Measurements from ENCODE around the gene PLCG2. TPM values are rescaled to one million over a fixed set of nuclear protein-coding genes. Genes with fewer than 3 reads are reported as not detected.
A peak's percentile ranks its signal among the peaks of the same experiment; 100 is the strongest.

PLCG2 gene
- total RNA-seq, 1 experiment from 2014 or later, result 6.0 TPM

GRCh38 chr16:81745704-81746558 lies 33.2 kb upstream of the PLCG2 start:
- H3K9ac ChIP-seq (ENCODE audit: extremely low read depth, insufficient read length, low read length), result no peak overlapping the region
- no peak overlapping the region for H2BK20ac ChIP-seq (ENCODE audit: low read depth, low read length, poor library complexity, severe bottlenecking)
- H2AFZ ChIP-seq (ENCODE audit: low read length), result no peak overlapping the region
- H3K23ac ChIP-seq (ENCODE audit: insufficient read length, low read depth, low read length), result no peak overlapping the region
- H4K20me1 ChIP-seq (ENCODE audit: control insufficient read depth, insufficient read depth, insufficient read length), result no peaks in the 10 kb centered on the region
- H3K4me1 Mint-ChIP-seq, result peaks cover 11 to 20% of the 10 kb centered on the region in 2 experiments
- no peaks in the 10 kb centered on the region for H3K79me1 ChIP-seq (ENCODE audit: insufficient read depth, low read depth, low read length, poor library complexity, severe bottlenecking)
- H3K9me3 ChIP-seq (ENCODE audit: control insufficient read depth, low read depth, low read length), result no peaks in the 10 kb centered on the region
- H3T11ph ChIP-seq (ENCODE audit: low read length), result no peak overlapping the region
- H3K4me2 ChIP-seq (ENCODE audit: insufficient read depth, insufficient read length, low read length), result peak overlapping the region; percentile 27
- no peak overlapping the region for H3K27ac ChIP-seq (ENCODE audit: insufficient read length, low read depth, low read length)
- H3K79me2 ChIP-seq (ENCODE audit: insufficient read depth, low read length), result no peaks in the 10 kb centered on the region
- peaks cover 9% of the 10 kb centered on the region for H3K23me2 ChIP-seq (ENCODE audit: insufficient read length, low read depth, low read length, poor library complexity, severe bottlenecking)
- H3K4ac ChIP-seq (ENCODE audit: low read depth, low read length), result no peak overlapping the region
- no peaks in the 10 kb centered on the region for H3K27me3 ChIP-seq (ENCODE audit: insufficient read depth, low read length)
- H3K36me3 Mint-ChIP-seq (ENCODE audit: insufficient read depth in 1 of 3, low read depth in 3 of 3), result no peaks in the 10 kb centered on the region
- H3K4me3 Mint-ChIP-seq, result peak overlapping the region; percentile 65 to 66; a peak in 4 of 5 replicates
- no peak overlapping the region for H2BK120ac ChIP-seq (ENCODE audit: low read depth, low read length, poor library complexity, severe bottlenecking)
- H2BK5ac ChIP-seq (ENCODE audit: insufficient read length, low read length), result no peak overlapping the region
- no peak overlapping the region for H4K5ac ChIP-seq (ENCODE audit: insufficient read length, low read depth, low read length)
- H3K14ac ChIP-seq (ENCODE audit: insufficient read depth, low read length), result 0 out of 2 replicates have a peak overlapping the region, but pooled peaks have one; percentile 33
- DNase-seq, result peak; percentile 75
- TF ChIP-seq, protein P1, sequence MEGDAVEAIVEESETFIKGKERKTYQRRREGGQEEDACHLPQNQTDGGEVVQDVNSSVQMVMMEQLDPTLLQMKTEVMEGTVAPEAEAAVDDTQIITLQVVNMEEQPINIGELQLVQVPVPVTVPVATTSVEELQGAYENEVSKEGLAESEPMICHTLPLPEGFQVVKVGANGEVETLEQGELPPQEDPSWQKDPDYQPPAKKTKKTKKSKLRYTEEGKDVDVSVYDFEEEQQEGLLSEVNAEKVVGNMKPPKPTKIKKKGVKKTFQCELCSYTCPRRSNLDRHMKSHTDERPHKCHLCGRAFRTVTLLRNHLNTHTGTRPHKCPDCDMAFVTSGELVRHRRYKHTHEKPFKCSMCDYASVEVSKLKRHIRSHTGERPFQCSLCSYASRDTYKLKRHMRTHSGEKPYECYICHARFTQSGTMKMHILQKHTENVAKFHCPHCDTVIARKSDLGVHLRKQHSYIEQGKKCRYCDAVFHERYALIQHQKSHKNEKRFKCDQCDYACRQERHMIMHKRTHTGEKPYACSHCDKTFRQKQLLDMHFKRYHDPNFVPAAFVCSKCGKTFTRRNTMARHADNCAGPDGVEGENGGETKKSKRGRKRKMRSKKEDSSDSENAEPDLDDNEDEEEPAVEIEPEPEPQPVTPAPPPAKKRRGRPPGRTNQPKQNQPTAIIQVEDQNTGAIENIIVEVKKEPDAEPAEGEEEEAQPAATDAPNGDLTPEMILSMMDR (conservative IDR thresholded peaks at IDR 0.05), result no peak
- H4K91ac ChIP-seq (ENCODE audit: insufficient read length, low read depth, low read length), result no peak overlapping the region
- no peaks in the 10 kb centered on the region for H3K4me1 ChIP-seq (ENCODE audit: insufficient read depth, low read length)
- H3K56ac ChIP-seq (ENCODE audit: insufficient read length, low read depth, low read length), result no peak overlapping the region
- peak overlapping the region in 1 of 3 experiments; percentile 72; a peak in 2 of 7 replicates for H3K27ac Mint-ChIP-seq
- H3K18ac ChIP-seq (ENCODE audit: insufficient read length, low read depth, low read length), result no peak overlapping the region
- WGBS (ENCODE audit: extremely low coverage, insufficient read length, low lambda C conversion rate), result no CpG with 5 or more reads among the region's 33 CpGs
- no peaks in the 10 kb centered on the region; a peak in 1 of 5 replicates for H3K9me3 Mint-ChIP-seq
- H2BK12ac ChIP-seq (ENCODE audit: insufficient read length, low read depth, low read length), result no peak overlapping the region
- H3K27me3 Mint-ChIP-seq (ENCODE audit: low read depth), result peaks cover 27% of the 10 kb centered on the region
- H4K8ac ChIP-seq (replicated peaks; ENCODE audit: insufficient read length, low read depth, low read length), result no peak overlapping the region
- no peak overlapping the region for H2AK5ac ChIP-seq (ENCODE audit: insufficient read length, low read length)
- no peak overlapping the region for H2BK15ac ChIP-seq (ENCODE audit: low read depth, low read length)
